ENCODE data around the gene UROS. TPM values are rescaled to one million over a fixed set of nuclear protein-coding genes. Genes with fewer than 3 reads are reported as not detected.
A peak's percentile ranks its signal among the peaks of the same experiment; 100 is the strongest.

The UROS gene
- polyA plus RNA-seq, 2 of the 4 experiments (the other 2 are of a cell fraction): 52.9 to 71.1 TPM

GRCh38 chr10:125817337-125817946, 5.6 kb downstream of the UROS start:
- DNase-seq (ENCODE audit: low read depth in 1 of 2, low spot score in 1 of 2): no peak
- ChIA-PET CTCF (interaction anchor here (0.6 to 0.7 kb wide), 2 partner anchors 19 to 342 kb away, joined by 3 read pairs; no protein-coding TSS in a partner anchor), POLR2A (no interaction called here)
- H3K4me2 ChIP-seq: no peak overlapping the region
- FAIRE-seq: no peak
- H3K9me3 ChIP-seq: no peaks in the 10 kb centered on the region
- ATAC-seq: no peak
- no peak overlapping the region for H3K27ac ChIP-seq
- WGBS (ENCODE audit: missing lambda C conversion rate): 85% methylated on average over 6 of the region's 6 CpGs
- no peak for TF ChIP-seq RAD21 (conservative IDR thresholded peaks at IDR 0.05 in 1 of 2, IDR thresholded peaks at IDR 0.05 in 1 of 2)
- H3K4me3 ChIP-seq: no peak overlapping the region
- peaks cover 11% of the 10 kb centered on the region for H3K4me1 ChIP-seq

GRCh38 chr10:125816548-125816947, 6.5 kb downstream of the UROS start:
- WGBS (ENCODE audit: missing lambda C conversion rate): 82% methylated on average over 4 of the region's 4 CpGs
- no peak for TF ChIP-seq MYC (IDR thresholded peaks at IDR 0.05; ENCODE audit: borderline replicate concordance, low read length)
- no peak overlapping the region for H3K4me3 ChIP-seq
- H3K4me2 ChIP-seq: no peak overlapping the region
- DNase-seq (ENCODE audit: low read depth in 1 of 2, low spot score in 1 of 2): no peak
- ChIA-PET POLR2A (no interaction called here), CTCF (interaction anchor here (0.6 kb wide), 1 partner anchor 343 kb away, joined by 3 read pairs; no protein-coding TSS in a partner anchor)
- H3K9me3 ChIP-seq: no peaks in the 10 kb centered on the region
- no peak for ATAC-seq
- no peak for FAIRE-seq
- H3K4me1 ChIP-seq: peaks cover 4% of the 10 kb centered on the region; the same call in 2 of the 3 replicates
- H3K27ac ChIP-seq: no peak overlapping the region

- no peak for FAIRE-seq
These were observed 7.3 kb downstream of the UROS start for GRCh38 chr10:125815764-125816163.

GRCh38 chr10:125812128-125812750, 10.8 kb downstream of the UROS start:
- Histone ChIP-seq H3K9me3 (no peaks in the 10 kb centered on the region), H3K4me3 (no peak overlapping the region), H3K4me2 (no peak overlapping the region), H3K4me1 (no peaks in the 10 kb centered on the region), H3K27ac (no peak overlapping the region)
- TF ChIP-seq ATOH8 (CRISPR knock-in tag; IDR thresholded peaks at IDR 0.05; ENCODE audit: low read depth): no peak
- 82% methylated on average over 1 of the region's 1 CpG for WGBS (ENCODE audit: missing lambda C conversion rate)
- peak in 1 of 2 experiments; percentile 22 for DNase-seq (ENCODE audit: low read depth in 1 of 2, low spot score in 1 of 2)
- CTCF ChIA-PET: no interaction called here
- no peak for FAIRE-seq
- ATAC-seq: no peak
- POLR2A ChIA-PET: no interaction called here

More at GRCh38 chr10:125815764-125816163, 7.3 kb downstream of the UROS start:
- ATAC-seq (no peak), DNase-seq (ENCODE audit: low read depth in 1 of 2, low spot score in 1 of 2) (no peak)
- H3K4me1 ChIP-seq: no peaks in the 10 kb centered on the region
- H3K9me3 ChIP-seq: no peaks in the 10 kb centered on the region
- ChIA-PET CTCF (no interaction called here), POLR2A (no interaction called here)
- 0% methylated on average over 1 of the region's 1 CpG for WGBS (ENCODE audit: missing lambda C conversion rate)
- H3K4me2 ChIP-seq: no peak overlapping the region
- H3K4me3 ChIP-seq: no peak overlapping the region
- TF ChIP-seq PHF8 (IDR thresholded peaks at IDR 0.05; ENCODE audit: borderline replicate concordance, low read depth): no peak
- TF ChIP-seq KDM1A (IDR thresholded peaks at IDR 0.05; ENCODE audit: low read depth): no peak
- no peak overlapping the region for H3K27ac ChIP-seq

- no peak for DNase-seq (ENCODE audit: low read depth in 1 of 2, low spot score in 1 of 2)
- no peak for ATAC-seq
- no peak overlapping the region for H3K27ac ChIP-seq
- H3K9me3 ChIP-seq: no peaks in the 10 kb centered on the region
- ChIA-PET POLR2A (no interaction called here), CTCF (no interaction called here)
- H3K4me3 ChIP-seq: no peak overlapping the region
- no peak for FAIRE-seq
- no peak overlapping the region for H3K4me2 ChIP-seq
- WGBS (ENCODE audit: missing lambda C conversion rate): 83% methylated on average over 1 of the region's 1 CpG
- no peaks in the 10 kb centered on the region for H3K4me1 ChIP-seq
- TF ChIP-seq ELK1 (IDR thresholded peaks at IDR 0.05; ENCODE audit: low read depth, low read length) (no peak), E2F6 (IDR thresholded peaks at IDR 0.05; ENCODE audit: borderline replicate concordance, low read depth) (no peak), FOSB (CRISPR knock-in tag; IDR thresholded peaks at IDR 0.05) (no peak), MAFK (IDR thresholded peaks at IDR 0.05; ENCODE audit: partially characterized antibody) (no peak), KDM1A (IDR thresholded peaks at IDR 0.05; ENCODE audit: low read depth) (no peak), MAZ (IDR thresholded peaks at IDR 0.05; ENCODE audit: borderline replicate concordance, low read depth, low read length) (no peak), KDM5A (IDR thresholded peaks at IDR 0.05) (no peak), NR3C1 (IDR thresholded peaks at IDR 0.05) (no peak), ZNF302 (CRISPR knock-in tag; IDR thresholded peaks at IDR 0.05) (no peak), CBX8 (IDR thresholded peaks at IDR 0.05) (no peak), ZFP36 (IDR thresholded peaks at IDR 0.05; ENCODE audit: borderline replicate concordance, partially characterized antibody) (no peak), HOXB13 (CRISPR knock-in tag; IDR thresholded peaks at IDR 0.05; ENCODE audit: low read depth) (no peak), CHD4 (IDR thresholded peaks at IDR 0.05; ENCODE audit: borderline replicate concordance) (no peak), MYC (IDR thresholded peaks at IDR 0.05; ENCODE audit: borderline replicate concordance, low read length) (no peak), REST (IDR thresholded peaks at IDR 0.05) (no peak), HDAC2 (IDR thresholded peaks at IDR 0.05) (no peak), POLR2A (IDR thresholded peaks at IDR 0.05; ENCODE audit: low read length) (no peak)
These were observed 11.8 kb downstream of the UROS start for GRCh38 chr10:125811251-125811650.
